B cell (primary cell): ENCODE results near the gene STK17B.

Source experiments
- EZH2 ChIP-seq: IDR thresholded peaks from 2 replicates; pipeline ENCODE4 v1.6.1; 2012; ENCODE audit warnings: borderline replicate concordance, low read depth, mild to moderate bottlenecking, moderate library complexity, low read length; ENCODE audit not compliant: insufficient read depth, poor library complexity, severe bottlenecking
- TF ChIP-seq, protein P1 (sequence below): fragments of 200-600 bp; IDR thresholded peaks from one replicate; pipeline ENCODE4 v1.8.0; 2022; ENCODE audit warnings: antibody characterized with exemption, mild to moderate bottlenecking

DNA sequence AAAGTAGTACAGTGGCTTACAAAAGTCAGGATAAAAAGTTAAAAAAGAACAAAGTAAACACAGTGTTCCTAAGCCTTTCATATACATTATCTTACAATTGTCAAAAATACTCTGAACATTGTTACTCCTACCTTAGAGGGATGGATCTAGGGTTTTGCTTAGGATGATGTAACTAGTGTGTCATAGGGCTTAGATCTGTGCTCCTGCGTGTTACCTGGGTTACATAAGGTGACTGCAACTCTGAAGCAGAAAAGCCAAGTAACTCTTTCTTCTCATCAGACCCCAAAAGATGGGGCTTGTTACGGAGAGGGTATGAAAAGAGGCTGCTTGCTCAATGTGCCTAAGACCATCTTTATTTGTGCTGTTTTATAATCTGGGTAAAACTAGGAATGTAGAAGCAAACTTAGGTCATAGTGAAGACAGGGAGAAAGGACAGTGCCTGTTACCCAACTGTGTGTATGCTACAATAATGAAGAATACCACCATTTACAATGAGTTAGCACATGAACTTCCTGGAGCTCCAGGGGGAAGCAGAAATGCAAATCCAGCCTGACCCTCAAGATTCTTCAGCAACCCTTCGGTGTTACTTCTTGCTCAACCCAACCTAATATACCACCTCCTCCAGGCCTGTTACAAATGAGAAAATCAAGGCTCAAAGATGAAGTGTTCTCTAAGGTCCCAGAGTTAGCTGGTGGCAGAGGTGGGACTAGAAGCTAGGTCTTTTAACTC is 42.0 kb upstream of the STK17B start:
- TF ChIP-seq, protein P1, sequence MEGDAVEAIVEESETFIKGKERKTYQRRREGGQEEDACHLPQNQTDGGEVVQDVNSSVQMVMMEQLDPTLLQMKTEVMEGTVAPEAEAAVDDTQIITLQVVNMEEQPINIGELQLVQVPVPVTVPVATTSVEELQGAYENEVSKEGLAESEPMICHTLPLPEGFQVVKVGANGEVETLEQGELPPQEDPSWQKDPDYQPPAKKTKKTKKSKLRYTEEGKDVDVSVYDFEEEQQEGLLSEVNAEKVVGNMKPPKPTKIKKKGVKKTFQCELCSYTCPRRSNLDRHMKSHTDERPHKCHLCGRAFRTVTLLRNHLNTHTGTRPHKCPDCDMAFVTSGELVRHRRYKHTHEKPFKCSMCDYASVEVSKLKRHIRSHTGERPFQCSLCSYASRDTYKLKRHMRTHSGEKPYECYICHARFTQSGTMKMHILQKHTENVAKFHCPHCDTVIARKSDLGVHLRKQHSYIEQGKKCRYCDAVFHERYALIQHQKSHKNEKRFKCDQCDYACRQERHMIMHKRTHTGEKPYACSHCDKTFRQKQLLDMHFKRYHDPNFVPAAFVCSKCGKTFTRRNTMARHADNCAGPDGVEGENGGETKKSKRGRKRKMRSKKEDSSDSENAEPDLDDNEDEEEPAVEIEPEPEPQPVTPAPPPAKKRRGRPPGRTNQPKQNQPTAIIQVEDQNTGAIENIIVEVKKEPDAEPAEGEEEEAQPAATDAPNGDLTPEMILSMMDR: no peak
- no peak for TF ChIP-seq EZH2
